ENCODE measurements around the gene TCF7L1. TPM values are rescaled to one million over a fixed set of nuclear protein-coding genes. Genes with fewer than 3 reads are reported as not detected.
A peak's percentile ranks its signal among the peaks of the same experiment; 100 is the strongest.

Gene TCF7L1, protein sequence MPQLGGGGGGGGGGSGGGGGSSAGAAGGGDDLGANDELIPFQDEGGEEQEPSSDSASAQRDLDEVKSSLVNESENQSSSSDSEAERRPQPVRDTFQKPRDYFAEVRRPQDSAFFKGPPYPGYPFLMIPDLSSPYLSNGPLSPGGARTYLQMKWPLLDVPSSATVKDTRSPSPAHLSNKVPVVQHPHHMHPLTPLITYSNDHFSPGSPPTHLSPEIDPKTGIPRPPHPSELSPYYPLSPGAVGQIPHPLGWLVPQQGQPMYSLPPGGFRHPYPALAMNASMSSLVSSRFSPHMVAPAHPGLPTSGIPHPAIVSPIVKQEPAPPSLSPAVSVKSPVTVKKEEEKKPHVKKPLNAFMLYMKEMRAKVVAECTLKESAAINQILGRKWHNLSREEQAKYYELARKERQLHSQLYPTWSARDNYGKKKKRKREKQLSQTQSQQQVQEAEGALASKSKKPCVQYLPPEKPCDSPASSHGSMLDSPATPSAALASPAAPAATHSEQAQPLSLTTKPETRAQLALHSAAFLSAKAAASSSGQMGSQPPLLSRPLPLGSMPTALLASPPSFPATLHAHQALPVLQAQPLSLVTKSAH
- total RNA-seq, result not detected
- polyA plus RNA-seq, result 0.07 TPM

DNA sequence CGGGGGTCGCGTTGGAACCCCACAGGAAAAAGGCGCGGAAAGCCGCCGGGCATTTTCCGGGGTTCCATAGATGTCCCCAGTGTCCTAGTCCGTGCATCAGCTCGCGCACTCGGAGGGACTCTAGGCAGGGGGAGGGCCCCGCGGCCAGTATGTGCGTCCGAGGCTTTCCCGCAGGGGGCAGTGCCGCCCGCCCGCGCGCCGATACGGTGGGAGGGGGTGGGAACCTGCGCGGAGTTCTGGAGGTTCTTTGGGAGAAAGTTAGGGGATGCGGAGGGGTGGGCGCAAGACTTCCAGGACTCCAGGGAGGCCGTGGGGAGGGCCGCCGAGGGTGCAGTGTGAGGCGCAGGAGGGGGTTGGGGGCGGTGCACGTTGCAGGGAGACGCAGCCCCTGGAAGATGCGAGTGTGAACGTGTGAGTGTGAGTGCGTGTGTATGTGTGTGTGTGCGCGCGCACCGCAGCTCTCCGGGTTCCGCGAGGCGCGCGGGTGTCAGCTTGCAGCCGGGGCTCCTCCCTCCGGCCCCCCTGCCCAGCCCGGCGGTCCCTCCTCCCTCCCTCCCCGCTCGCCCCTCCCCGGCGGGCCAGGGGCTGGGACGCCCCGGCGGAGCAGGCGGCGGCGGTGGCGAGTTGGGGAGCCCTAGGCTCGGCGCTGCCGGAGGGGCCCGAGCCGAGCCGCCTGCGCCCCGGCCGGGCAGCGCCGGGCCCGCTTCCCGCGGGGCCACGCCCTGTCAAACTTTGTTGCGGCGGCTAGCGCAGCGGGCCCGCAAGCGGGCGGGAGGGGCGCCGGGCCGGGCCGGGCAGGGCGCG lies at the start of gene TCF7L1:
TCF7L1 (plus strand) TSS at position 559 of the 804 bp plus-strand sequence. CDS start 293 bp downstream, outside the sequence.
- H3K9me3 ChIP-seq (ENCODE audit: low read length), result no peaks in the 10 kb centered on the region
- Mint-ChIP-seq H3K27me3 (peaks cover 42 to 67% of the 10 kb centered on the region in 2 donors), H3K4me3 (peak within 1 kb of the TSS; percentile 67 to 77 (median 70)), H3K9me3 (no peaks in the 10 kb centered on the region), H3K27ac (no peak within 1 kb of the TSS), H3K4me1 (peaks cover 2 to 19% (median 8%) of the 10 kb centered on the region in 3 donors), H3K36me3 (peaks cover 0 to 5% (median 0%) of the 10 kb centered on the region in 3 donors)
- ChIA-PET POLR2A (no interaction called here), CTCF (no interaction called here)
- DNase-seq, result peak in 3 of 5 donors; percentile 6 to 50 (median 8)
- H3K4me1 ChIP-seq (ENCODE audit: insufficient read depth, low read length), result peaks cover 6% of the 10 kb centered on the region
- H3K27ac ChIP-seq (ENCODE audit: low read depth, low read length), result no peak within 1 kb of the TSS
- H3K4me3 ChIP-seq (ENCODE audit: low read length), result peak within 1 kb of the TSS; percentile 19
- no peaks in the 10 kb centered on the region for H3K36me3 ChIP-seq (ENCODE audit: insufficient read depth, low read length)
- peaks cover 12% of the 10 kb centered on the region for H3K27me3 ChIP-seq (ENCODE audit: insufficient read depth, low read length, poor library complexity, severe bottlenecking)

DNA sequence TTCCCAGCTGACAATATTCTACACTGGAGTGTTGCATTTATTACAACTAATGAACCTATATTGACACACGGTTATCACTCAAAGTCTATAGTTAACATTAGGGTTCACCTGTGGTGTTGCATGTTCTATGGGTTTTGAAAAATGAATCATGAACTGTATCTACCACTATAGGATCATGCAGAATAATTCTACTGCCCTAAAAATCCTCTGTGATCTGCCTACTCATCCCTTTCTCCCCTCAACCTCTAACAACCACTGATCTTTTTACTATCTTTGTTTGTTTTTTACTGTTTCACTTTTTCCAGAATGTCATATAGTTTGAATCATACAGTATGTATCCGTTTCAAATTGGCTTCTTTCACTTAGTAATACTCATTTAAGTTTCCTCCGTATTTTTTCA lies 47.6 kb upstream of the TCF7L1 start:
- peaks cover 7 to 18% (median 13%) of the 10 kb centered on the region in 5 donors for H3K9me3 Mint-ChIP-seq
- ChIA-PET POLR2A (no interaction called here), CTCF (interaction anchor here (1.0 kb wide), 1 partner anchor 30 kb away, joined by 4 read pairs; no protein-coding TSS in a partner anchor)
- H3K27ac Mint-ChIP-seq, result no peak overlapping the region
- H3K27me3 Mint-ChIP-seq, result peaks cover 18 to 45% of the 10 kb centered on the region in 2 donors
- Histone ChIP-seq H3K4me1 (ENCODE audit: insufficient read depth, low read length) (no peaks in the 10 kb centered on the region), H3K27ac (ENCODE audit: low read depth, low read length) (no peak overlapping the region), H3K4me3 (ENCODE audit: low read length) (no peak overlapping the region), H3K27me3 (ENCODE audit: insufficient read depth, low read length, poor library complexity, severe bottlenecking) (no peaks in the 10 kb centered on the region), H3K36me3 (ENCODE audit: insufficient read depth, low read length) (no peaks in the 10 kb centered on the region), H3K9me3 (ENCODE audit: low read length) (no peaks in the 10 kb centered on the region)
- no peak for DNase-seq
- H3K36me3 Mint-ChIP-seq, result peaks cover 0 to 6% (median 0%) of the 10 kb centered on the region in 3 donors
- H3K4me1 Mint-ChIP-seq, result no peaks in the 10 kb centered on the region
- H3K4me3 Mint-ChIP-seq, result no peak overlapping the region

DNA sequence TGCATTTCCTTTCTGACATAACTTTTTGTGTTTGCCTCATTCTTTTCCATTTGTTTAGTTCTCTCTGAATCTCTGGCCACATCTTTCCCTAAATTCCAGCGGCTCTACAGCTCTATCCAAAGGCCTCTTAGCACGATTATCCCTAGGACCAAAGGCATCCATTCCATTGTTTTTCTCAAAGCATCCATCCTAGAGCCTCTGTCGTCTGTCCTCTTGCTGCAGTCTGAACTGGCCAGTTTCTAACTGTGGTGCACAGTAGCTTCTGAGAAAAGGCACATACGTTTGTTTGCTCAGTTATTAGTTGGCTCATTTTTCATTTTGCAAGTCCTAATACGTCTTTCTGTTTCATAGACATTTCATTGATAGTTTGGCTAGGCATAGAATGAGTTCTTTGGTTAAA lies 45.7 kb upstream of the TCF7L1 start:
- Histone ChIP-seq H3K9me3 (ENCODE audit: low read length) (no peaks in the 10 kb centered on the region), H3K27ac (ENCODE audit: low read depth, low read length) (no peak overlapping the region), H3K27me3 (ENCODE audit: insufficient read depth, low read length, poor library complexity, severe bottlenecking) (no peaks in the 10 kb centered on the region), H3K36me3 (ENCODE audit: insufficient read depth, low read length) (no peaks in the 10 kb centered on the region), H3K4me3 (ENCODE audit: low read length) (no peak overlapping the region), H3K4me1 (ENCODE audit: insufficient read depth, low read length) (no peaks in the 10 kb centered on the region)
- H3K27me3 Mint-ChIP-seq, result peaks cover 8 to 44% of the 10 kb centered on the region in 2 donors
- DNase-seq, result no peak
- no peak overlapping the region for H3K27ac Mint-ChIP-seq
- no peaks in the 10 kb centered on the region for H3K36me3 Mint-ChIP-seq
- H3K4me3 Mint-ChIP-seq, result no peak overlapping the region
- ChIA-PET CTCF (no interaction called here), POLR2A (no interaction called here)
- H3K9me3 Mint-ChIP-seq, result peaks cover 2 to 6% (median 4%) of the 10 kb centered on the region in 5 donors
- H3K4me1 Mint-ChIP-seq, result no peaks in the 10 kb centered on the region

DNA sequence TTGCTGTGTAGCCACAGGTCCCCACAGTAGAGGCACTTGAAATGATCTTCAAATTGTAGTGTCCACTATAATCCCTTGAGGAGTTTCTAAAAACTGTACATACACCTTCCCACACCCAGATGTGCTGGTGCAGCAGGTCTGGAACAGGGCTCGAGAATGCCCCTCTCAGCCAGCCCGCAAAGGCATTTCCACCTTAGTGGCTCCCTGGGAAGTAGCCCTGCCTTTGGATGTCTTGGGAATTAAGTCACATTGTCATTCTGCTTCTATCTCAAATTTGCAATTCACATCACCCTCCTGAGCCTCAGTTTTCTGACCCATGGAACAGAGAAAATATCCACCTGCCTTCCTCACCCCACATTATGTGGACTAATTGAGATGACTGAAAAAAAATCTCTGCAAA lies 44.3 kb upstream of the TCF7L1 start:
- Mint-ChIP-seq H3K9me3 (no peaks in the 10 kb centered on the region), H3K36me3 (no peaks in the 10 kb centered on the region), H3K4me1 (no peaks in the 10 kb centered on the region), H3K4me3 (no peak overlapping the region), H3K27me3 (peaks cover 5 to 31% of the 10 kb centered on the region in 2 donors), H3K27ac (no peak overlapping the region)
- DNase-seq, result no peak
- Histone ChIP-seq H3K27me3 (ENCODE audit: insufficient read depth, low read length, poor library complexity, severe bottlenecking) (no peaks in the 10 kb centered on the region), H3K36me3 (ENCODE audit: insufficient read depth, low read length) (no peaks in the 10 kb centered on the region), H3K9me3 (ENCODE audit: low read length) (no peaks in the 10 kb centered on the region), H3K4me3 (ENCODE audit: low read length) (no peak overlapping the region), H3K27ac (ENCODE audit: low read depth, low read length) (no peak overlapping the region), H3K4me1 (ENCODE audit: insufficient read depth, low read length) (no peaks in the 10 kb centered on the region)
- CTCF ChIA-PET, result no interaction called here
- POLR2A ChIA-PET, result no interaction called here

DNA sequence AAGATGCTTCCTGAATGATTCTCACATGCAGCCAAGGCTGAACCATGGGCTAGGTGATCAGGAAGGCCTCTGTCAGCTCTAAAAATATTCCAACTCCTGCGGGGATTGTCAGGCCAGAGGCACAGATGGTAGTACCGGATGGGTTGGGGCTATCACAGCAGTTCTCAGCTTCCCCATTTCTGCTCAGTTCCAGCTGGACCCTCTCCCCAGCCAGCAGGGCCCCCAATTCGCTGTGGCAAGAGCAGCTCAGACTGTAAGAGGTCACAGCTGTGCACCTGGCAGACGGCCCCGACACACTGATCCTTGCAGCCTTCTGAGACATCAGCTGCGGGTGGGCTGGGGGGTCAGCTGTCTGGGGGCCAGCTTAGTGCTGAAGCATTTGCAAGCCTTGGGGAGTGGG lies 43.6 kb upstream of the TCF7L1 start:
- H3K9me3 ChIP-seq (ENCODE audit: low read length), result no peaks in the 10 kb centered on the region
- Mint-ChIP-seq H3K9me3 (no peaks in the 10 kb centered on the region), H3K4me1 (no peaks in the 10 kb centered on the region), H3K27me3 (peaks cover 5 to 29% of the 10 kb centered on the region in 2 donors), H3K27ac (no peak overlapping the region), H3K4me3 (no peak overlapping the region), H3K36me3 (peaks cover 0 to 3% (median 0%) of the 10 kb centered on the region in 3 donors)
- H3K36me3 ChIP-seq (ENCODE audit: insufficient read depth, low read length), result no peaks in the 10 kb centered on the region
- H3K27me3 ChIP-seq (ENCODE audit: insufficient read depth, low read length, poor library complexity, severe bottlenecking), result no peaks in the 10 kb centered on the region
- POLR2A ChIA-PET, result no interaction called here
- no peaks in the 10 kb centered on the region for H3K4me1 ChIP-seq (ENCODE audit: insufficient read depth, low read length)
- no peak for DNase-seq
- no peak overlapping the region for H3K27ac ChIP-seq (ENCODE audit: low read depth, low read length)
- CTCF ChIA-PET, result no interaction called here
- H3K4me3 ChIP-seq (ENCODE audit: low read length), result no peak overlapping the region

DNA sequence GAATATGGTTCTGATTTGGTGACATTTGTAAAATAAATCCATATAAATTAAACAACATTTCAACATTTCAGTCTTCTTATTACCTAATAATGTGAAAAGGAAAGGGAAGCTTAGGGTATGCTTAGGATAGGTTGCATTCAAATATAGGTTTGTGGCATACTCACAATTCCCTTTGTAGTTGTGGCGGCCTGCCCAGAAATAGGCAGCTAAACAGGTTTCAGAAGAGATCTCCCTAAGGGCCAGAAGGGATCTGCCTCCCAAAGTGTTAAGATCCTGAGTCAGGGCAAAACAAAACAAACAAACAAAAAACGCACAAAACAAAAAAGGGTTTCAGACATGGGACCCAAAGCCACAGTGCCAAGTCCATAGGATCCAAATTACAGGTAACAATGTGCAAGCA lies 41.4 kb upstream of the TCF7L1 start:
- Histone ChIP-seq H3K36me3 (ENCODE audit: insufficient read depth, low read length) (no peaks in the 10 kb centered on the region), H3K9me3 (ENCODE audit: low read length) (no peaks in the 10 kb centered on the region), H3K27ac (ENCODE audit: low read depth, low read length) (no peak overlapping the region), H3K27me3 (ENCODE audit: insufficient read depth, low read length, poor library complexity, severe bottlenecking) (peaks cover 1% of the 10 kb centered on the region), H3K4me3 (ENCODE audit: low read length) (no peak overlapping the region), H3K4me1 (ENCODE audit: insufficient read depth, low read length) (no peaks in the 10 kb centered on the region)
- DNase-seq, result no peak
- peaks cover 0 to 3% (median 0%) of the 10 kb centered on the region in 3 donors for H3K36me3 Mint-ChIP-seq
- H3K9me3 Mint-ChIP-seq, result no peaks in the 10 kb centered on the region
- ChIA-PET POLR2A (no interaction called here), CTCF (no interaction called here)
- H3K4me1 Mint-ChIP-seq, result no peaks in the 10 kb centered on the region
- no peak overlapping the region for H3K27ac Mint-ChIP-seq
- no peak overlapping the region for H3K4me3 Mint-ChIP-seq
- H3K27me3 Mint-ChIP-seq, result peaks cover 15 to 39% of the 10 kb centered on the region in 2 donors

DNA sequence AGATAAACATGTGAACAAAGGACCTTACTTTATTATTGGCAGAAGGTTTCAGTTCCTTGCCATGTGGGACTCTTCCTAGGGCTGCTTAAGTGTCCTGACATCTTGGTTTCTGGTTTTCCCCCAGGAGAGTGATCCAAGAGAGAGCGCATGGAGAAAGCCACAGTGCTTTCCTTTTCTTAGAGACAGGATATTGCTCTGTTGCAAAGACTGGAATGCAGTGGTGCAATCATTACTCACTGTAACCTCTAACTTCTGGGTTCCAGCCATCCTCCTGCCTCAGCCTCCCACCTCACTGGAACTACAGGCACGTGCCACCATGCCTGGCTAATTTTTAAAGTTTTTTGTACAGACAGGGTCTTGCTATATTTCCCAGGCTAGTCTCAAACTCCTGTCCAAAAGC lies 38.1 kb upstream of the TCF7L1 start:
- H3K27ac ChIP-seq (ENCODE audit: low read depth, low read length), result no peak overlapping the region
- no peaks in the 10 kb centered on the region for H3K36me3 ChIP-seq (ENCODE audit: insufficient read depth, low read length)
- H3K36me3 Mint-ChIP-seq, result peaks cover 0 to 3% (median 0%) of the 10 kb centered on the region in 3 donors
- no peak overlapping the region for H3K4me3 ChIP-seq (ENCODE audit: low read length)
- ChIA-PET CTCF (no interaction called here), POLR2A (no interaction called here)
- H3K9me3 ChIP-seq (ENCODE audit: low read length), result no peaks in the 10 kb centered on the region
- H3K9me3 Mint-ChIP-seq, result no peaks in the 10 kb centered on the region
- no peaks in the 10 kb centered on the region for H3K4me1 Mint-ChIP-seq
- H3K27ac Mint-ChIP-seq, result no peak overlapping the region
- DNase-seq, result no peak
- peaks cover 4% of the 10 kb centered on the region for H3K27me3 ChIP-seq (ENCODE audit: insufficient read depth, low read length, poor library complexity, severe bottlenecking)
- H3K27me3 Mint-ChIP-seq, result peaks cover 13 to 44% of the 10 kb centered on the region in 2 donors
- H3K4me1 ChIP-seq (ENCODE audit: insufficient read depth, low read length), result no peaks in the 10 kb centered on the region
- H3K4me3 Mint-ChIP-seq, result no peak overlapping the region

DNA sequence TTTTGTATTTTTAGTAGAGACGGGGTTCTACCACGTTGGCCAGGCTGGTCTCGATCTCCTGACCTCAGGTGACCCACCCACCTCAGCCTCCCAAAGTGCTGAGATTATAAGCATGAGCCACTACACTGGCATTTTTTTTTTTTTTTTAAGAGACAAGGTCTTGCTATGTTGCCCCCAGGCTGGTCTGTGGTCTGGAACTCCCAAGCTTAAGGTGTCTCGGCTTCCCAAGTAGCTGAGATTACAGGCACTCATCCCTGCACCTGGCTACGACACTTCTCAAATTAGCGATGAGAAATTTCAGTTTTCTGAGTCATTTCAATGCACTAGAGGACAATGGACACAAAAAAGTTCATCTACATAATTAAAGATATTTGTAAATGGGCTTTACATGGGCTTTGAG lies 36.6 kb upstream of the TCF7L1 start:
- H3K4me1 Mint-ChIP-seq, result no peaks in the 10 kb centered on the region
- peaks cover 0 to 3% (median 0%) of the 10 kb centered on the region in 3 donors for H3K36me3 Mint-ChIP-seq
- peaks cover 12 to 38% of the 10 kb centered on the region in 2 donors for H3K27me3 Mint-ChIP-seq
- H3K27ac Mint-ChIP-seq, result no peak overlapping the region
- Histone ChIP-seq H3K27me3 (ENCODE audit: insufficient read depth, low read length, poor library complexity, severe bottlenecking) (peaks cover 4% of the 10 kb centered on the region), H3K4me1 (ENCODE audit: insufficient read depth, low read length) (no peaks in the 10 kb centered on the region), H3K4me3 (ENCODE audit: low read length) (no peak overlapping the region), H3K9me3 (ENCODE audit: low read length) (no peaks in the 10 kb centered on the region), H3K36me3 (ENCODE audit: insufficient read depth, low read length) (no peaks in the 10 kb centered on the region), H3K27ac (ENCODE audit: low read depth, low read length) (no peak overlapping the region)
- no peaks in the 10 kb centered on the region for H3K9me3 Mint-ChIP-seq
- POLR2A ChIA-PET, result no interaction called here
- CTCF ChIA-PET, result interaction anchor here (0.7 kb wide), 1 partner anchor 14 kb away, joined by 3 read pairs; no protein-coding TSS in a partner anchor
- no peak for DNase-seq
- no peak overlapping the region for H3K4me3 Mint-ChIP-seq
